SU-DHL-6 (cell line): ENCODE measurements around the gene SFRP5.

Experiments used
- CTCF ChIP-seq: fragments of 200-600 bp; sonication (generic); IDR thresholded peaks from one replicate; pipeline ENCODE4 v1.5.1; 2017; ENCODE audit warnings: antibody characterized with exemption, mild to moderate bottlenecking, low read length, moderate library complexity; ENCODE audit not compliant: insufficient read depth, poor library complexity, severe bottlenecking
- EZH2phosphoT487 ChIP-seq: fragments of 200-600 bp; sonication (generic), shearing (Covaris generic); conservative IDR thresholded peaks from 2 replicates; pipeline ENCODE4 v1.6.1; 2018; ENCODE audit warnings: mild to moderate bottlenecking, antibody characterized with exemption, low read length, moderate library complexity, mixed read lengths

GRCh38 chr10:97765201-97765600 lies 6.6 kb downstream of the SFRP5 start:
- TF ChIP-seq CTCF (no peak), EZH2phosphoT487 (no peak)
